ENCODE measurements around the gene POLR2E. TPM values are rescaled to one million over a fixed set of nuclear protein-coding genes. Genes with fewer than 3 reads are reported as not detected.

Gene POLR2E
- polyA plus RNA-seq, 1 of the 3 experiments (the other 2 are of a cell fraction), result 283 TPM

GRCh38 chr19:1076046-1076386 lies 19.2 kb downstream of the POLR2E start:
- TF ChIP-seq RXRA (IDR thresholded peaks at IDR 0.05; ENCODE audit: borderline replicate concordance, low read depth), result no peak
- no peak for TF ChIP-seq USF2 (IDR thresholded peaks at IDR 0.05; ENCODE audit: borderline replicate concordance, low read depth, low read length)
- TF ChIP-seq RFX5 (IDR thresholded peaks at IDR 0.05; ENCODE audit: low read length), result no peak
- TF ChIP-seq EZH2phosphoT487 (IDR thresholded peaks at IDR 0.05; ENCODE audit: borderline replicate concordance, low read depth), result no peak
- TF ChIP-seq POLR2AphosphoS5 (IDR thresholded peaks at IDR 0.05; ENCODE audit: low read depth, low read length), result no peak
- no peak for TF ChIP-seq GABPA (IDR thresholded peaks at IDR 0.05; ENCODE audit: low read depth)
- H3K9ac ChIP-seq, result no peak overlapping the region
- H3K9me3 ChIP-seq, result no peaks in the 10 kb centered on the region
- peaks cover 15% of the 10 kb centered on the region for H3F3A ChIP-seq (replicated peaks; ENCODE audit: insufficient read depth)
- POLR2A ChIA-PET, result no interaction called here
- H3K79me2 ChIP-seq (ENCODE audit: insufficient read depth), result no peaks in the 10 kb centered on the region
- DNase-seq, result no peak
- H3K9me2 ChIP-seq, result no peaks in the 10 kb centered on the region
- no peak overlapping the region for H3K27ac ChIP-seq (ENCODE audit: low read depth in 2 of 2, low read length in 1 of 2)
- 0 out of 2 replicates have a peak, but pooled peaks cover under 1% of the 10 kb centered on the region for H3K27me3 ChIP-seq (ENCODE audit: insufficient read depth)
- H3K4me2 ChIP-seq, result no peak overlapping the region
- H3K36me3 ChIP-seq (replicated peaks in 1 of 2; ENCODE audit: control insufficient read depth in 1 of 2, insufficient read depth in 2 of 2, low read length in 1 of 2), result no peaks in the 10 kb centered on the region
- 98% methylated on average over 4 of the region's 4 CpGs for WGBS (ENCODE audit: low lambda C conversion rate)
- H3K4me3 ChIP-seq (ENCODE audit: low read depth in 2 of 2, low read length in 1 of 2), result no peak overlapping the region
- H2AFZ ChIP-seq (ENCODE audit: low read depth), result no peak overlapping the region
- H4K20me1 ChIP-seq (ENCODE audit: insufficient read depth), result no peaks in the 10 kb centered on the region
- H3K4me1 ChIP-seq (ENCODE audit: control insufficient read depth in 1 of 2, insufficient read depth in 2 of 2, low read depth in 1 of 2, low read length in 1 of 2), result peaks cover 0 to 16% of the 10 kb centered on the region in 2 experiments; a peak in 1 of 4 replicates
- CTCF ChIA-PET, result interaction anchor here (1.3 to 3.3 kb wide), 4 partner anchors 11 to 191 kb away, joined by 5 to 13 read pairs (median 6); no protein-coding TSS in a partner anchor

GRCh38 chr19:1074544-1075283 lies 20.5 kb downstream of the POLR2E start:
- peak; percentile 100 for DNase-seq
- WGBS (ENCODE audit: low lambda C conversion rate), result 7% methylated on average over 6 of the region's 54 CpGs
- H4K20me1 ChIP-seq (ENCODE audit: insufficient read depth), result no peaks in the 10 kb centered on the region
- peak overlapping the region; percentile 53 to 71 for H3K4me3 ChIP-seq (ENCODE audit: low read depth in 2 of 2, low read length in 1 of 2)
- H3K79me2 ChIP-seq (ENCODE audit: insufficient read depth), result no peaks in the 10 kb centered on the region
- H3K36me3 ChIP-seq (replicated peaks in 1 of 2; ENCODE audit: control insufficient read depth in 1 of 2, insufficient read depth in 2 of 2, low read length in 1 of 2), result no peaks in the 10 kb centered on the region
- ChIA-PET CTCF (interaction anchor here (0.6 to 3.3 kb wide), 3 partner anchors 10 to 169 kb away, joined by 3 to 13 read pairs (median 8); no protein-coding TSS in a partner anchor), POLR2A (interaction anchor here (0.5 to 1.1 kb wide), 6 partner anchors 10 to 194 kb away, joined by 3 to 5 read pairs (median 4); partner anchors contain the start of genes CIRBP and RNU6-9)
- peak overlapping the region in 1 of 2 experiments; percentile 84; a peak in 2 of 4 replicates for H3K27ac ChIP-seq (ENCODE audit: low read depth in 2 of 2, low read length in 1 of 2)
- H2AFZ ChIP-seq (ENCODE audit: low read depth), result peak overlapping the region; percentile 97; the same call in 1 of the 2 replicates
- peak overlapping the region; percentile 89 for H3K4me2 ChIP-seq
- H3F3A ChIP-seq (replicated peaks; ENCODE audit: insufficient read depth), result peaks cover 18% of the 10 kb centered on the region
- peak overlapping the region; percentile 41; the same call in 1 of the 2 replicates for H3K9ac ChIP-seq
- peaks cover 0 to 10% of the 10 kb centered on the region in 2 experiments; a peak in 1 of 4 replicates for H3K4me1 ChIP-seq (ENCODE audit: control insufficient read depth in 1 of 2, insufficient read depth in 2 of 2, low read depth in 1 of 2, low read length in 1 of 2)
- H3K9me2 ChIP-seq, result no peaks in the 10 kb centered on the region
- H3K9me3 ChIP-seq, result no peaks in the 10 kb centered on the region
- peaks cover 13% of the 10 kb centered on the region for H3K27me3 ChIP-seq (ENCODE audit: insufficient read depth)
- TF ChIP-seq ELF1 (IDR thresholded peaks at IDR 0.05) (no peak), PBX3 (IDR thresholded peaks at IDR 0.05) (no peak), IRF3 (IDR thresholded peaks at IDR 0.05; ENCODE audit: low read depth, low read length) (no peak), TEAD4 (IDR thresholded peaks at IDR 0.05; ENCODE audit: borderline replicate concordance, insufficient read depth) (no peak), RCOR1 (IDR thresholded peaks at IDR 0.05; ENCODE audit: low read length) (no peak), YY1 (IDR thresholded peaks at IDR 0.05; ENCODE audit: low read depth) (no peak), RXRA (IDR thresholded peaks at IDR 0.05; ENCODE audit: borderline replicate concordance, low read depth) (no peak), MEF2A (IDR thresholded peaks at IDR 0.05; ENCODE audit: borderline replicate concordance, low read depth) (no peak), TCF12 (IDR thresholded peaks at IDR 0.05) (no peak), SMC3 (IDR thresholded peaks at IDR 0.05; ENCODE audit: low read depth, low read length) (no peak), USF1 (IDR thresholded peaks at IDR 0.05; ENCODE audit: borderline replicate concordance, low read depth) (no peak), FOXJ3 (CRISPR knock-in tag; IDR thresholded peaks at IDR 0.05) (0 out of 2 replicates have a peak, but pooled peaks have one; percentile 20), RAD21 (IDR thresholded peaks at IDR 0.05; ENCODE audit: low read length) (no peak), SIN3A (IDR thresholded peaks at IDR 0.05; ENCODE audit: borderline replicate concordance, low read depth, low read length) (peak; percentile 35; the same call in 1 of the 2 replicates), ZBTB33 (IDR thresholded peaks at IDR 0.05; ENCODE audit: borderline replicate concordance, low read depth) (no peak), GABPA (IDR thresholded peaks at IDR 0.05; ENCODE audit: low read depth) (0 out of 2 replicates have a peak, but pooled peaks have one; percentile 17), JUND (IDR thresholded peaks at IDR 0.05) (no peak)
